ENCODE measurements around the gene STIMATE. TPM values are rescaled to one million over a fixed set of nuclear protein-coding genes. Genes with fewer than 3 reads are reported as not detected.

The STIMATE gene
- total RNA-seq, 1 experiment from 2014 or later = 15.7 TPM

GRCh38 chr3:52830535-52831258 lies 66.7 kb downstream of the STIMATE start, which contains the start of gene ITIH4:
Gene ITIH4 (minus strand): TSS chr3:52830672. CDS start chr3:52830642, 30 bp downstream.
- no peaks in the 10 kb centered on the region for H3K9me3 ChIP-seq (ENCODE audit: control insufficient read depth, insufficient read depth, low read depth, low read length)
- POLR2A ChIA-PET = no interaction called here
- DNase-seq (ENCODE audit: low read depth, low spot score) = no peak
- H3K4me3 ChIP-seq (ENCODE audit: low read depth in 2 of 2, low read length in 2 of 2) = no peak within 1 kb of the TSS
- CTCF ChIA-PET = no interaction called here
- in situ Hi-C loops (cut with HindIII; ENCODE audit: low pct_unique_long_range_greater_than_20kb, low sequenced_read_pairs) = no loop called here
- BruUV-seq (replicated peaks) = no TSS peak
- peaks cover 6% of the 10 kb centered on the region for H3K4me1 ChIP-seq (ENCODE audit: control insufficient read depth, insufficient read depth, low read length)
- H3K36me3 ChIP-seq (ENCODE audit: control insufficient read depth, insufficient read depth, low read length) = no peaks in the 10 kb centered on the region
- intact Hi-C loops (cut with micrococcal nuclease; ENCODE audit: unreplicated experiment) = no loop called here
- H3K27me3 ChIP-seq (ENCODE audit: control insufficient read depth, insufficient read depth, low read length) = no peaks in the 10 kb centered on the region
- TF ChIP-seq SIN3A (IDR thresholded peaks at IDR 0.05; ENCODE audit: borderline replicate concordance, insufficient read depth, low read depth, low read length) (no peak), POLR2AphosphoS5 (IDR thresholded peaks at IDR 0.05; ENCODE audit: low read depth, low read length) (no peak), REST (IDR thresholded peaks at IDR 0.05; ENCODE audit: insufficient read depth in 1 of 2, low read depth in 2 of 2, low read length in 1 of 2) (no peak)
- ATAC-seq = no peak
- no peak within 1 kb of the TSS for H3K27ac ChIP-seq (ENCODE audit: low read length)

DNA sequence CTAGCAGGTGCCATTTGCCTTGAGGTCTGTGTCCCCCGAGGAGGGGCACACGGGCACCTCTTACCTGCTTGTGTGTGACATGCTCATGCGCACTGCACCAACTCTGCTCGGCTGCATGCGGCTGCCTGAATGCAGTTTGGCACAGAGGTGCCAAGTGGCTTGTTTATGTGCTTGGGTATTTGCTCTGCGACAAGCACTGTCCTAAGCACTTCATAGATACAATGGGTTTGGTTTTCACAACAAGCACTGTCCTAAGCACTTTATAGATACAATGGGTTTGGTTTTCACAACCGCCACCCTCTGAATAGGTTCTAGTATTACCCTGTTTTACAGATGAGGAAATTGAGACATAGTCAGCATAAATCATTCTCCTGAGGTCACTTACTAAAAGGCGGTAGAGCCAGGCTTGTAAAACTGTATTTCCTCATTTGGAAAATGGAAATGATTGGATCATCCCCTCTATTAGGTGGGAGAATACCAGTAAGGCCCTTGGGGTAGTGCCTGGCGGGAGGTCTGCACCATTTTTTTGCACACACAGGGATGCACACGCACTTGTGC lies 67.4 kb downstream of the STIMATE start:
- no peak for DNase-seq (ENCODE audit: low read depth, low spot score)
- Histone ChIP-seq H3K9me3 (ENCODE audit: control insufficient read depth, insufficient read depth, low read depth, low read length) (no peaks in the 10 kb centered on the region), H3K4me3 (ENCODE audit: low read depth in 2 of 2, low read length in 2 of 2) (no peak overlapping the region), H3K27ac (ENCODE audit: low read length) (no peak overlapping the region), H3K27me3 (ENCODE audit: control insufficient read depth, insufficient read depth, low read length) (no peaks in the 10 kb centered on the region), H3K36me3 (ENCODE audit: control insufficient read depth, insufficient read depth, low read length) (no peaks in the 10 kb centered on the region), H3K4me1 (ENCODE audit: control insufficient read depth, insufficient read depth, low read length) (peaks cover 6% of the 10 kb centered on the region)
- no peak for ATAC-seq
- CTCF ChIA-PET = no interaction called here
- in situ Hi-C loops (cut with HindIII; ENCODE audit: low pct_unique_long_range_greater_than_20kb, low sequenced_read_pairs) = no loop called here
- POLR2A ChIA-PET = no interaction called here
- TF ChIP-seq POLR2AphosphoS5 (IDR thresholded peaks at IDR 0.05; ENCODE audit: low read depth, low read length) (no peak), SIN3A (IDR thresholded peaks at IDR 0.05; ENCODE audit: borderline replicate concordance, insufficient read depth, low read depth, low read length) (no peak), CTCF (IDR thresholded peaks at IDR 0.05) (no peak), REST (IDR thresholded peaks at IDR 0.05; ENCODE audit: insufficient read depth in 1 of 2, low read depth in 2 of 2, low read length in 1 of 2) (no peak), TCF7L2 (IDR thresholded peaks at IDR 0.05; ENCODE audit: low read depth, low read length) (no peak)
- intact Hi-C loops (cut with micrococcal nuclease; ENCODE audit: unreplicated experiment) = loop anchor here (10.0 kb wide), 1 partner anchor 85 kb away; no protein-coding TSS in a partner anchor
- no TSS peak for BruUV-seq (replicated peaks)

All from Panc1 (cell line).